ENCODE data around the gene SPSB2.

DNA sequence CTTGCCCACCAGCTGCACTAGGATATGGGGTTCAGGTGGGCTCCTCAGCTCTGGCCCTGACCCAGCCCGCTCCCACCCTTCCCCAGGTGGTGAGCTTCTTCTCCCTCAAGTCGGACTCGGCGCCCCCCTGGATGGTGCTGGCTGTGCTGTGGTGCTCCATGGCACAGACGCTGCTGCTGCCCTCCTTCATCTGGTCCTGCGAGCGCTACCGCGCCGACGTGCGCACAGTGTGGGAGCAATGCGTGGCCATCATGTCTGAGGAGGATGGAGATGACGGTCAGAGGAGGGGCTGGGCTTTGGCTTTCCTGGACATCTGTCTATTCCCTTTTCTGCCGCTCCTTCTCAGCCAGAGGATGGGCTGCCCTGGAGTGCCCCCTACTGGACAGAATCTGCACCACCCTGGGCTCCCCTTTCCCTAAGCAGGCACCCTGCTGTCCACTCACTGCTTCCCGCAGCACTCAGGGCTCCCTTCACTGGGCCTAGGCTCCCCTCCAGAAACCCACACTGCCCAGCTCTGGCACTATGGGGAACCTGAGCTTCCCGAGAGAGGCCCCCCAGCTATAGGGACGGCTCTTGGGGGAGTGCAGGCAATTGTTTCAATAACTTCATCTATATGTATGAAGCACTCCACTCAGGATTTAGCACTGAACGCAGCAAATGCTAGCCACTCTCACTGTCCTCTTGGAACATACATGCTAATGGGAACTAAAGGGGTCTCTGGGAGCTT, 47.5 kb downstream of the SPSB2 start:
- TF ChIP-seq, protein P1, sequence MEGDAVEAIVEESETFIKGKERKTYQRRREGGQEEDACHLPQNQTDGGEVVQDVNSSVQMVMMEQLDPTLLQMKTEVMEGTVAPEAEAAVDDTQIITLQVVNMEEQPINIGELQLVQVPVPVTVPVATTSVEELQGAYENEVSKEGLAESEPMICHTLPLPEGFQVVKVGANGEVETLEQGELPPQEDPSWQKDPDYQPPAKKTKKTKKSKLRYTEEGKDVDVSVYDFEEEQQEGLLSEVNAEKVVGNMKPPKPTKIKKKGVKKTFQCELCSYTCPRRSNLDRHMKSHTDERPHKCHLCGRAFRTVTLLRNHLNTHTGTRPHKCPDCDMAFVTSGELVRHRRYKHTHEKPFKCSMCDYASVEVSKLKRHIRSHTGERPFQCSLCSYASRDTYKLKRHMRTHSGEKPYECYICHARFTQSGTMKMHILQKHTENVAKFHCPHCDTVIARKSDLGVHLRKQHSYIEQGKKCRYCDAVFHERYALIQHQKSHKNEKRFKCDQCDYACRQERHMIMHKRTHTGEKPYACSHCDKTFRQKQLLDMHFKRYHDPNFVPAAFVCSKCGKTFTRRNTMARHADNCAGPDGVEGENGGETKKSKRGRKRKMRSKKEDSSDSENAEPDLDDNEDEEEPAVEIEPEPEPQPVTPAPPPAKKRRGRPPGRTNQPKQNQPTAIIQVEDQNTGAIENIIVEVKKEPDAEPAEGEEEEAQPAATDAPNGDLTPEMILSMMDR (IDR thresholded peaks at IDR 0.05), result peak; percentile 89 to 92 (median 89)
- TF ChIP-seq POLR2A (IDR thresholded peaks at IDR 0.05), result no peak
